Sigmoid colon (tissue), 7 donors: Measurements from ENCODE around the gene MAML3. TPM values are rescaled to one million over a fixed set of nuclear protein-coding genes. Genes with fewer than 3 reads are reported as not detected.

ENCODE experiments used
- DNase-seq: peaks from one replicate; pipeline ENCODE4 v3.0.0-alpha.2; 2019
- H3K27ac ChIP-seq, 4 donors: fragments of 200-600 bp; sonication (generic); one replicate each; pipeline ENCODE4 v1.5.1; 2016 to 2019; ENCODE audit warnings: mild to moderate bottlenecking in 1 of 4
- H3K27me3 ChIP-seq, 3 donors: fragments of 200-600 bp; sonication (generic); one replicate each; pipeline ENCODE4 v1.5.1; 2019; ENCODE audit warnings: mild to moderate bottlenecking in 1 of 3
- H3K36me3 ChIP-seq, 4 donors: fragments of 200-600 bp; sonication (generic); one replicate each; pipeline ENCODE4 v1.5.1; 2016 to 2019
- H3K4me1 ChIP-seq, 4 donors: fragments of 200-600 bp; sonication (generic); one replicate each; pipeline ENCODE4 v1.5.1; 2017 to 2019
- H3K4me3 ChIP-seq, 4 donors: fragments of 200-600 bp; sonication (generic); one replicate each; pipeline ENCODE4 v1.5.1; 2017 to 2019; ENCODE audit warnings: mild to moderate bottlenecking in 2 of 4, moderate library complexity in 1 of 4
- H3K9me3 ChIP-seq, 4 donors: fragments of 200-600 bp in 3 of 4; sonication (generic) in 3 of 4; one replicate each; pipeline versions ENCODE4 v1.5.1 to v1.6.1; 2013 to 2019
- EP300 ChIP-seq, 4 donors: sonication (generic); formaldehyde crosslinking; IDR thresholded peaks; one replicate each; pipeline ENCODE4 v1.6.1; 2017; ENCODE audit warnings: antibody characterized with exemption in 4 of 4
- POLR2A ChIP-seq, 2 donors: fragments of 450-650 bp; IDR thresholded peaks; one replicate each; pipeline ENCODE4 v1.6.1; 2016; ENCODE audit warnings: antibody characterized with exemption in 2 of 2, mild to moderate bottlenecking in 2 of 2, moderate library complexity in 2 of 2
- POLR2AphosphoS5 ChIP-seq, 4 donors: sonication (generic); formaldehyde crosslinking; IDR thresholded peaks; one replicate each; pipeline ENCODE4 v1.6.1; 2017; ENCODE audit warnings: antibody characterized with exemption in 4 of 4
- WGBS, 2 donors: extraction: QIAGEN DNeasy Blood & Tissue Kit; methylation state at CpG; one replicate each; pipeline ENCODE4 v1.1.7; 2013; 5-methylcytosine and 5-hydroxymethylcytosine counted together
- intact Hi-C: fragments of 100-400 bp; cut with DNase I; formaldehyde crosslinking; loops from one replicate; pipeline ENCODE4 v1.15.1; 2023
- polyA plus RNA-seq, 3 donors: library from polyadenylated mRNA; stranded (reverse); fragments of 200-250 nt; gene quantifications; one replicate each; pipeline ENCODE4 v1.2.3, GENCODE V29; 2013
- total RNA-seq, 4 donors: library from RNA; depleted of rRNA; stranded (reverse); fragments of >200 nt; gene quantifications; one replicate each; pipeline ENCODE4 v1.1.0, GENCODE V29; 2016
- TF ChIP-seq, protein P1 (sequence below), 4 experiments: fragments of 450-650 bp in 3 of 4; fragments of 200-600 bp in 1 of 4; IDR thresholded peaks; one replicate each; pipeline ENCODE4 v1.5.1; 2016 to 2019; ENCODE audit warnings: antibody characterized with exemption in 4 of 4, mild to moderate bottlenecking in 3 of 4, moderate library complexity in 2 of 4
- donor health status: healthy with polysubstance abuse.
- donor health status: Bipolar disorder and iron deficiency.
- donor health status: healthy.

MAML3 gene
- total and polyA plus RNA-seq, 7 donors: 3.5 to 16.3 (median 5.4) TPM

GRCh38 chr4:140183270-140183669 lies 29.3 kb upstream of the MAML3 start:
- no peak for TF ChIP-seq EP300 (IDR thresholded peaks at IDR 0.05)
- no peak for TF ChIP-seq POLR2A (IDR thresholded peaks at IDR 0.05)
- TF ChIP-seq POLR2AphosphoS5 (IDR thresholded peaks at IDR 0.05): no peak
- TF ChIP-seq, protein P1, sequence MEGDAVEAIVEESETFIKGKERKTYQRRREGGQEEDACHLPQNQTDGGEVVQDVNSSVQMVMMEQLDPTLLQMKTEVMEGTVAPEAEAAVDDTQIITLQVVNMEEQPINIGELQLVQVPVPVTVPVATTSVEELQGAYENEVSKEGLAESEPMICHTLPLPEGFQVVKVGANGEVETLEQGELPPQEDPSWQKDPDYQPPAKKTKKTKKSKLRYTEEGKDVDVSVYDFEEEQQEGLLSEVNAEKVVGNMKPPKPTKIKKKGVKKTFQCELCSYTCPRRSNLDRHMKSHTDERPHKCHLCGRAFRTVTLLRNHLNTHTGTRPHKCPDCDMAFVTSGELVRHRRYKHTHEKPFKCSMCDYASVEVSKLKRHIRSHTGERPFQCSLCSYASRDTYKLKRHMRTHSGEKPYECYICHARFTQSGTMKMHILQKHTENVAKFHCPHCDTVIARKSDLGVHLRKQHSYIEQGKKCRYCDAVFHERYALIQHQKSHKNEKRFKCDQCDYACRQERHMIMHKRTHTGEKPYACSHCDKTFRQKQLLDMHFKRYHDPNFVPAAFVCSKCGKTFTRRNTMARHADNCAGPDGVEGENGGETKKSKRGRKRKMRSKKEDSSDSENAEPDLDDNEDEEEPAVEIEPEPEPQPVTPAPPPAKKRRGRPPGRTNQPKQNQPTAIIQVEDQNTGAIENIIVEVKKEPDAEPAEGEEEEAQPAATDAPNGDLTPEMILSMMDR (IDR thresholded peaks at IDR 0.05): no peak
- Histone ChIP-seq H3K4me3 (no peak overlapping the region), H3K27ac (no peak overlapping the region), H3K9me3 (no peaks in the 10 kb centered on the region), H3K36me3 (no peaks in the 10 kb centered on the region), H3K4me1 (peaks cover 0 to 22% (median 16%) of the 10 kb centered on the region in 4 donors), H3K27me3 (no peaks in the 10 kb centered on the region)
- WGBS, 2 donors: 94 to 99% methylated on average over 2 of the region's 2 CpGs
- no peak for DNase-seq
- intact Hi-C loops: no loop called here

DNA sequence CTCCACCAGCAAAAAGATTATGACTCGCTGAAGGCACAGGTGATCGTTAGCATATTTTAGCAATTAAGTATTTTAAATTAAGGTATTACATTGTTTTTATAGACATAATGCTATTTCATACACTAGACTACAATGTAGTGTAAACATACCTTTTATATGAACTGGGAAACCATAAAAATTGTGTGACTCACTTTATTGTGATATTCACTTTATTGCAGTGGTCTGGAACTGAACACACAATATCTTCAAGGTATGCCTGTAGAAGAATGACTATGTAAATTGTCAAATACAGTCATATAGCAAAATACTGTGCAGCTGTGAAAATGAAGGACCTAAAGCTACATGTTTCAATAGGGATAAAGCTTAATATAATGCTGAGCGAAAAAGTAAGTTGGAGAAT lies 26.6 kb upstream of the MAML3 start:
- no peaks in the 10 kb centered on the region for H3K9me3 ChIP-seq
- 37 to 78% methylated on average over 3 of the region's 3 CpGs for WGBS, 2 donors
- intact Hi-C loops: no loop called here

DNA sequence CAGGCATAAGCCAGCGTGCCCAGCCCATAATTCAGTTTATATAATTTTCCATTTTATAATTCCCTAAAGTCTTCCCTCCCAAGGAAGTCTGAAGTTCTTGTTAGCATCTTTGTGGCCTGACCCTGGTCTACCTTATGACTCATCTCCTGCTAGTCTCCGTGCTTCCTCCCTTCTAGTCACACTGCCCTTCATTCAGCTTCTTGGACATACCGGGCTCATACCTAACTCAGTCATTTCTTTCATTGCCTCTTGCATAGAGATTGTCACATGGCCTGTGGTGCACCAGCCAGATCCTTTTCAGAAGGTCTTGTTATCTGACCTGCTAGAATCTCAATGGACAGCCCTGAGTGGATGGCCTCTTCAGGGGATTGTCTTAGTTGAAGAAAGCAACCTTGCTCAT lies 22.8 kb upstream of the MAML3 start:
- no peaks in the 10 kb centered on the region for H3K36me3 ChIP-seq
- H3K27me3 ChIP-seq: no peaks in the 10 kb centered on the region
- 67 to 79% methylated on average over 3 of the region's 3 CpGs for WGBS, 2 donors
- TF ChIP-seq POLR2A (IDR thresholded peaks at IDR 0.05) (no peak), POLR2AphosphoS5 (IDR thresholded peaks at IDR 0.05) (no peak), EP300 (IDR thresholded peaks at IDR 0.05) (no peak)
- TF ChIP-seq, protein P1 (IDR thresholded peaks at IDR 0.05): no peak
- H3K4me1 ChIP-seq: no peaks in the 10 kb centered on the region
- H3K27ac ChIP-seq: no peak overlapping the region
- H3K4me3 ChIP-seq: no peak overlapping the region
- no peaks in the 10 kb centered on the region for H3K9me3 ChIP-seq
- no peak for DNase-seq
- intact Hi-C loops: no loop called here

More for the DNA sequence above, 26.6 kb upstream of the MAML3 start:
- no peaks in the 10 kb centered on the region for H3K4me1 ChIP-seq
- no peak for DNase-seq
- no peak for TF ChIP-seq EP300 (IDR thresholded peaks at IDR 0.05)
- TF ChIP-seq, protein P1 (IDR thresholded peaks at IDR 0.05): no peak
- TF ChIP-seq POLR2A (IDR thresholded peaks at IDR 0.05): no peak
- no peak for TF ChIP-seq POLR2AphosphoS5 (IDR thresholded peaks at IDR 0.05)
- no peaks in the 10 kb centered on the region for H3K27me3 ChIP-seq
- H3K4me3 ChIP-seq: no peak overlapping the region
- no peaks in the 10 kb centered on the region for H3K36me3 ChIP-seq
- H3K27ac ChIP-seq: no peak overlapping the region

- H3K27me3 ChIP-seq: no peaks in the 10 kb centered on the region
- 86% methylated on average over 2 of the region's 2 CpGs for WGBS, 2 donors
- no peak overlapping the region for H3K27ac ChIP-seq
- TF ChIP-seq POLR2AphosphoS5 (IDR thresholded peaks at IDR 0.05) (no peak), EP300 (IDR thresholded peaks at IDR 0.05) (no peak), POLR2A (IDR thresholded peaks at IDR 0.05) (no peak)
- TF ChIP-seq, protein P1 (IDR thresholded peaks at IDR 0.05): no peak
- H3K4me1 ChIP-seq: no peaks in the 10 kb centered on the region
- no peak overlapping the region for H3K4me3 ChIP-seq
- no peaks in the 10 kb centered on the region for H3K9me3 ChIP-seq
- intact Hi-C loops: no loop called here
- H3K36me3 ChIP-seq: no peaks in the 10 kb centered on the region
- DNase-seq: no peak
Measured at GRCh38 chr4:140174543-140174942, 20.6 kb upstream of the MAML3 start.

- intact Hi-C loops: no loop called here
- H3K27me3 ChIP-seq: no peaks in the 10 kb centered on the region
- H3K36me3 ChIP-seq: no peaks in the 10 kb centered on the region
- no peak overlapping the region for H3K27ac ChIP-seq
- H3K4me3 ChIP-seq: no peak overlapping the region
- no peak for DNase-seq
- no peaks in the 10 kb centered on the region for H3K4me1 ChIP-seq
- WGBS, 2 donors: 92 to 100% methylated on average over 1 of the region's 1 CpG
- TF ChIP-seq, protein P1 (IDR thresholded peaks at IDR 0.05): no peak
- TF ChIP-seq EP300 (IDR thresholded peaks at IDR 0.05): no peak
- no peak for TF ChIP-seq POLR2AphosphoS5 (IDR thresholded peaks at IDR 0.05)
- TF ChIP-seq POLR2A (IDR thresholded peaks at IDR 0.05): no peak
- no peaks in the 10 kb centered on the region for H3K9me3 ChIP-seq
Measured at GRCh38 chr4:140172960-140173359, 19.0 kb upstream of the MAML3 start.
